HepG2 (cell line): Measurements from ENCODE around the gene GPR137. TPM values are rescaled to one million over a fixed set of nuclear protein-coding genes. Genes with fewer than 3 reads are reported as not detected.

Experiments used
- AGO1 ChIP-seq: fragments of 200-400 bp; formaldehyde crosslinking; IDR thresholded peaks from 2 replicates; pipeline ENCODE4 v1.6.1; 2017; ENCODE audit warnings: mild to moderate bottlenecking, low read depth, low read length, moderate library complexity; ENCODE audit not compliant: poor library complexity, severe bottlenecking
- AKNA ChIP-seq: sonication (generic); formaldehyde crosslinking; IDR thresholded peaks from 2 replicates; pipeline ENCODE4 v1.4.0; 2020; ENCODE audit warnings: missing genetic modification reagents, borderline replicate concordance
- EP300 ChIP-seq, 3 experiments: sonication (generic) in 1 of 3; formaldehyde crosslinking in 1 of 3; IDR thresholded peaks; 2 replicates each; pipeline versions ENCODE4 v1.5.1 to v1.6.1; 2011 to 2020; ENCODE audit warnings: low read depth in 2 of 3, low read length in 2 of 3, borderline replicate concordance in 1 of 3, improper control_type of control experiment in 1 of 3, mild to moderate bottlenecking in 1 of 3, missing genetic modification reagents in 1 of 3, moderate library complexity in 1 of 3
- FOXK1 ChIP-seq: sonication (generic); formaldehyde crosslinking; IDR thresholded peaks from 2 replicates; pipeline ENCODE4 v1.4.0; 2020; ENCODE audit warnings: low read depth, missing genetic modification reagents, borderline replicate concordance
- JUND ChIP-seq: sonication (generic); formaldehyde crosslinking; IDR thresholded peaks from 2 replicates; pipeline ENCODE4 v1.8.0; 2022; ENCODE audit warnings: mild to moderate bottlenecking, missing genetic modification reagents
- KMT2B ChIP-seq: IDR thresholded peaks from 2 replicates; pipeline ENCODE4 v1.6.1; 2016; ENCODE audit warnings: missing genetic modification reagents, missing compliant biosample characterization
- SNRNP70 ChIP-seq: fragments of 200-400 bp; formaldehyde crosslinking; IDR thresholded peaks from 2 replicates; pipeline ENCODE4 v1.6.1; 2017; ENCODE audit warnings: mild to moderate bottlenecking, low read depth, low read length, moderate library complexity
- ZBTB38 ChIP-seq: sonication (generic); formaldehyde crosslinking; IDR thresholded peaks from 2 replicates; pipeline ENCODE4 v1.5.1; 2020; ENCODE audit warnings: mild to moderate bottlenecking, missing genetic modification reagents
- ZFP41 ChIP-seq: sonication (generic); formaldehyde crosslinking; IDR thresholded peaks from 2 replicates; pipeline ENCODE4 v1.4.0; 2020; ENCODE audit warnings: mild to moderate bottlenecking, missing genetic modification reagents, borderline replicate concordance
- ZNF138 ChIP-seq: sonication (generic); formaldehyde crosslinking; IDR thresholded peaks from 2 replicates; pipeline ENCODE4 v1.5.0; 2020; ENCODE audit warnings: mild to moderate bottlenecking, low read depth, missing genetic modification reagents
- ZNF180 ChIP-seq: sonication (generic); formaldehyde crosslinking; IDR thresholded peaks from 2 replicates; pipeline ENCODE4 v1.4.0; 2020; ENCODE audit warnings: low read depth, missing genetic modification reagents, borderline replicate concordance
- ZNF225 ChIP-seq: sonication (generic); formaldehyde crosslinking; IDR thresholded peaks from 2 replicates; pipeline ENCODE4 v1.4.0; 2020; ENCODE audit warnings: mild to moderate bottlenecking, missing genetic modification reagents
- ZNF230 ChIP-seq: sonication (generic); formaldehyde crosslinking; IDR thresholded peaks from 2 replicates; pipeline ENCODE4 v1.4.0; 2020; ENCODE audit warnings: mild to moderate bottlenecking, missing genetic modification reagents
- ZNF24 ChIP-seq: fragments of 450-650 bp; IDR thresholded peaks from 2 replicates; pipeline ENCODE4 v1.6.1; 2017; ENCODE audit warnings: antibody characterized with exemption, mild to moderate bottlenecking
- ZNF275 ChIP-seq: sonication (generic); formaldehyde crosslinking; IDR thresholded peaks from 2 replicates; pipeline ENCODE4 v1.8.0; 2022; ENCODE audit warnings: missing genetic modification reagents, mild to moderate bottlenecking, inconsistent platforms, borderline replicate concordance
- ZNF3 ChIP-seq: IDR thresholded peaks from 2 replicates; pipeline ENCODE4 v1.7.0; 2017; ENCODE audit warnings: inconsistent platforms
- ZNF619 ChIP-seq: sonication (generic); formaldehyde crosslinking; IDR thresholded peaks from 2 replicates; pipeline ENCODE4 v1.4.0; 2020; ENCODE audit warnings: mild to moderate bottlenecking, missing genetic modification reagents
- ZNF703 ChIP-seq: sonication (generic); formaldehyde crosslinking; IDR thresholded peaks from 2 replicates; pipeline ENCODE4 v1.5.1; 2020; ENCODE audit warnings: missing genetic modification reagents, mild to moderate bottlenecking, moderate library complexity, borderline replicate concordance
- ZNF773 ChIP-seq: sonication (generic); formaldehyde crosslinking; IDR thresholded peaks from 2 replicates; pipeline ENCODE4 v1.4.0; 2020; ENCODE audit warnings: missing genetic modification reagents, borderline replicate concordance
- polyA plus RNA-seq, 8 experiments: library from polyadenylated mRNA; depleted of rRNA in 3 of 8; stranded (reverse) in 7 of 8; unstranded in 1 of 8; fragments of >200 nt; fragmentation: Illumina TruSeq in 4 of 8; extraction: Trizol in 4 of 8; gene quantifications; 2 replicates each; pipeline versions ENCODE4 v1.2.1 to v1.2.3, GENCODE V29; 2011 to 2016; ENCODE audit warnings: low read depth in 4 of 8, missing spikeins in 1 of 8, mixed read lengths in 1 of 8; ENCODE audit not compliant: insufficient read depth in 1 of 8
- total RNA-seq, 5 experiments: library from RNA; depleted of rRNA; stranded (reverse); fragments of >200 nt; fragmentation: Illumina TruSeq; extraction: Trizol; gene quantifications; 2 replicates each; pipeline ENCODE4 v1.2.3, GENCODE V29; 2016; ENCODE audit warnings: low read depth in 1 of 5
- TF ChIP-seq, protein P1 (sequence below): sonication (generic); formaldehyde crosslinking; IDR thresholded peaks from 2 replicates; pipeline ENCODE4 v1.5.1; 2020; ENCODE audit warnings: mild to moderate bottlenecking, missing genetic modification reagents, moderate library complexity
- TF ChIP-seq, protein P2 (sequence below): IDR thresholded peaks from 2 replicates; pipeline ENCODE4 v1.6.1; 2016; ENCODE audit warnings: mild to moderate bottlenecking, missing biosample characterization, missing genetic modification reagents

The GPR137 gene
- total and polyA plus RNA-seq, 2 of the 13 experiments (the other 11 are each of a cell fraction or from before 2014, with no cell fraction given), result 8.5 to 13.2 TPM

DNA sequence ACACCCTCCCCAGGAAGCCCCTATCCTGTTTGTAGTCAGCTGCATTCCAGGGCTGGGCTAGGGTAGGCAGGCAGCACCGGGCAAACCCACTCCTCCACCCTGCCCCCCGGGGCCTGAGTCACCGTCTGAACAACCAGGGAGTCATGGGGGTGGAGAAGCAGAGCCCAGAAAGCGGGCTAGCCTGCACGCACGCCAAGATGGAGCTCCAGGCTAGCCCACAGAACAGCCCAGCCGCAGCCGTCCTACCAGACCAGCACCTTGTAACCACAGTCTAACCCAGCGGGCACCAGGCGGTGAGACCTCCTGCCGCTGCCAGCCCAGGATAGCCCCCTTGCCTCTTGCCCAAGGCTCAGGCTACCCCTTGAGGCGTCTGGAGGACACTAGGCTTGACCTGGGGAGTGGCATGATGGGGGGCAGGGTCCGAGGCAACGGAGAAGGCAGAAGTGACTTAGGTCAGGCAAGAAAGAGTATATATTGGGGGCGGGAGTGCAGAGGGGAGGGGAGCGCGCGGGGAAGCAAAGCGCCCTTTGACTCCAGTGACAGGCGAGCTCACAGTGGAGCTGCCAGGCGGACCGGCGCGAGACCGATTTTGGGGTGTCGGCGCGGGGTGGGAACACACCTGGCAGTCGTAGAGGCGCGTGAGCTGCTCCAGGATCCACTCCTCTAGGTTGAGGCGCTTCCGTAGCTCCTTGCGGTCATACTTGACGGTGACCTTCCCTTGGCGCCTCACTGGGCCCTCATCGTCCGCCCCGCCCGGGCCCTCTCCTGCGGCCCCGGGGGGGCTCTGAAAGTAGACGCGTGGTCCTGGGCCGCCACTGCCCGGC, 39.6 kb upstream of the GPR137 start (continued):
- TF ChIP-seq FOXK1 (CRISPR knock-in tag) (no peak), ZNF275 (CRISPR knock-in tag) (no peak), KMT2B (CRISPR knock-in tag) (no peak), ZNF3 (no peak), ZNF703 (CRISPR knock-in tag) (no peak), ZNF619 (CRISPR knock-in tag) (0 out of 2 replicates have a peak, but pooled peaks have one; percentile 52), ZFP41 (CRISPR knock-in tag) (no peak), SNRNP70 (no peak), JUND (CRISPR knock-in tag) (0 out of 2 replicates have a peak, but pooled peaks have one; percentile 33), ZNF225 (CRISPR knock-in tag) (peak; percentile 74; the same call in 1 of the 2 replicates), AGO1 (peak; percentile 73), EP300 (IDR thresholded peaks at IDR 0.05; ENCODE audit: low read depth in 2 of 2, low read length in 2 of 2) (no peak), EP300 (CRISPR knock-in tag; IDR thresholded peaks at IDR 0.05; ENCODE audit: borderline replicate concordance) (no peak), ZBTB38 (no peak; the same call in 1 of the 2 replicates), ZNF138 (CRISPR knock-in tag) (no peak), ZNF230 (CRISPR knock-in tag) (peak; percentile 13; the same call in 1 of the 2 replicates), ZNF773 (CRISPR knock-in tag) (0 out of 2 replicates have a peak, but pooled peaks have one; percentile 12), AKNA (no peak), ZNF180 (CRISPR knock-in tag) (no peak), ZNF24 (no peak)
- TF ChIP-seq, protein P1, sequence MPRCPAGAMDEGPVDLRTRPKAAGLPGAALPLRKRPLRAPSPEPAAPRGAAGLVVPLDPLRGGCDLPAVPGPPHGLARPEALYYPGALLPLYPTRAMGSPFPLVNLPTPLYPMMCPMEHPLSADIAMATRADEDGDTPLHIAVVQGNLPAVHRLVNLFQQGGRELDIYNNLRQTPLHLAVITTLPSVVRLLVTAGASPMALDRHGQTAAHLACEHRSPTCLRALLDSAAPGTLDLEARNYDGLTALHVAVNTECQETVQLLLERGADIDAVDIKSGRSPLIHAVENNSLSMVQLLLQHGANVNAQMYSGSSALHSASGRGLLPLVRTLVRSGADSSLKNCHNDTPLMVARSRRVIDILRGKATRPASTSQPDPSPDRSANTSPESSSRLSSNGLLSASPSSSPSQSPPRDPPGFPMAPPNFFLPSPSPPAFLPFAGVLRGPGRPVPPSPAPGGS, result no peak
- TF ChIP-seq, protein P2, sequence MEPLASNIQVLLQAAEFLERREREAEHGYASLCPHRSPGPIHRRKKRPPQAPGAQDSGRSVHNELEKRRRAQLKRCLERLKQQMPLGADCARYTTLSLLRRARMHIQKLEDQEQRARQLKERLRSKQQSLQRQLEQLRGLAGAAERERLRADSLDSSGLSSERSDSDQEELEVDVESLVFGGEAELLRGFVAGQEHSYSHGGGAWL (CRISPR knock-in tag), result no peak
